ENCODE results near the gene SCRN2.

DNA sequence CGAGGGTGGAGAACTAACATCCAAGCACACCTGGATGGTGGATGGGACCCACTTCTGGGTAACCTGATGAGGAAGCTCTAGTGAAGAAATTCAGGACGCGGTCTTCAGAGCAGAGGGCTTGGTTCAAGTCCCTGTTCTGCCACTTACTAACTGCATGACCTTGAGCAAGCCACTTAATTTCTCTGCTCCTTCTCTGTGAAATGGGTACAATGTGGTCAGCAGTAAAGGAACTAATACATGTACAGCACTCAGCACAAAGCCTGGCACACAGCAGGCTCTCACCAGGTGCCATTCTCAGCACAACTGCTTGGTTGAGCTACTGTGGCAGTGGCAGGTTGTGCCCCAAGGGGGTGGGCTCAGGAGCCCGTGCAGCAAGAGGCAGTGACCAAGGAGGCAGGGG, 17.6 kb downstream of the SCRN2 start:
- TF ChIP-seq GATA2 (IDR thresholded peaks at IDR 0.05; ENCODE audit: low read depth, low read length) (no peak), GATA3 (IDR thresholded peaks at IDR 0.05; ENCODE audit: low read depth, low read length) (no peak)

Data from SH-SY5Y (cell line).